ENCODE results near the gene TMBIM6. TPM values are rescaled to one million over a fixed set of nuclear protein-coding genes. Genes with fewer than 3 reads are reported as not detected.

Gene TMBIM6
- total RNA-seq, 1 donor from 2014 or later, result 370 TPM

- TF ChIP-seq, protein P1, sequence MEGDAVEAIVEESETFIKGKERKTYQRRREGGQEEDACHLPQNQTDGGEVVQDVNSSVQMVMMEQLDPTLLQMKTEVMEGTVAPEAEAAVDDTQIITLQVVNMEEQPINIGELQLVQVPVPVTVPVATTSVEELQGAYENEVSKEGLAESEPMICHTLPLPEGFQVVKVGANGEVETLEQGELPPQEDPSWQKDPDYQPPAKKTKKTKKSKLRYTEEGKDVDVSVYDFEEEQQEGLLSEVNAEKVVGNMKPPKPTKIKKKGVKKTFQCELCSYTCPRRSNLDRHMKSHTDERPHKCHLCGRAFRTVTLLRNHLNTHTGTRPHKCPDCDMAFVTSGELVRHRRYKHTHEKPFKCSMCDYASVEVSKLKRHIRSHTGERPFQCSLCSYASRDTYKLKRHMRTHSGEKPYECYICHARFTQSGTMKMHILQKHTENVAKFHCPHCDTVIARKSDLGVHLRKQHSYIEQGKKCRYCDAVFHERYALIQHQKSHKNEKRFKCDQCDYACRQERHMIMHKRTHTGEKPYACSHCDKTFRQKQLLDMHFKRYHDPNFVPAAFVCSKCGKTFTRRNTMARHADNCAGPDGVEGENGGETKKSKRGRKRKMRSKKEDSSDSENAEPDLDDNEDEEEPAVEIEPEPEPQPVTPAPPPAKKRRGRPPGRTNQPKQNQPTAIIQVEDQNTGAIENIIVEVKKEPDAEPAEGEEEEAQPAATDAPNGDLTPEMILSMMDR (conservative IDR thresholded peaks at IDR 0.05), result no peak
- peaks cover 8% of the 10 kb centered on the region for H3K36me3 Mint-ChIP-seq (ENCODE audit: low read depth)
- DNase-seq (ENCODE audit: low read depth, low spot score), result no peak
- H3K4me1 Mint-ChIP-seq, result no peaks in the 10 kb centered on the region
- H3K27me3 Mint-ChIP-seq (ENCODE audit: low read depth), result no peaks in the 10 kb centered on the region
- H3K9me3 Mint-ChIP-seq, result no peaks in the 10 kb centered on the region
- no peak overlapping the region for H3K27ac Mint-ChIP-seq (ENCODE audit: unreplicated experiment)
- no peak overlapping the region for H3K4me3 Mint-ChIP-seq
These were observed 59.2 kb downstream of the TMBIM6 start for GRCh38 chr12:49800421-49801140.

GRCh38 chr12:49801141-49802063 is 60.0 kb downstream of the TMBIM6 start:
- no peak overlapping the region for H3K4me3 Mint-ChIP-seq
- TF ChIP-seq, protein P1 (conservative IDR thresholded peaks at IDR 0.05), result no peak
- H3K4me1 Mint-ChIP-seq, result peaks cover 5% of the 10 kb centered on the region
- H3K27ac Mint-ChIP-seq (ENCODE audit: unreplicated experiment), result peak overlapping the region; percentile 62
- H3K9me3 Mint-ChIP-seq, result no peaks in the 10 kb centered on the region
- DNase-seq (ENCODE audit: low read depth, low spot score), result no peak
- H3K27me3 Mint-ChIP-seq (ENCODE audit: low read depth), result no peaks in the 10 kb centered on the region
- H3K36me3 Mint-ChIP-seq (ENCODE audit: low read depth), result peaks cover 8% of the 10 kb centered on the region

GRCh38 chr12:49803693-49804450 is 62.5 kb downstream of the TMBIM6 start:
- DNase-seq (ENCODE audit: low read depth, low spot score), result no peak
- no peak overlapping the region for H3K4me3 Mint-ChIP-seq
- H3K27me3 Mint-ChIP-seq (ENCODE audit: low read depth), result no peaks in the 10 kb centered on the region
- TF ChIP-seq, protein P1 (conservative IDR thresholded peaks at IDR 0.05), result no peak
- H3K9me3 Mint-ChIP-seq, result no peaks in the 10 kb centered on the region
- peaks cover 8% of the 10 kb centered on the region for H3K36me3 Mint-ChIP-seq (ENCODE audit: low read depth)
- no peak overlapping the region for H3K27ac Mint-ChIP-seq (ENCODE audit: unreplicated experiment)
- peaks cover 23% of the 10 kb centered on the region for H3K4me1 Mint-ChIP-seq

DNA sequence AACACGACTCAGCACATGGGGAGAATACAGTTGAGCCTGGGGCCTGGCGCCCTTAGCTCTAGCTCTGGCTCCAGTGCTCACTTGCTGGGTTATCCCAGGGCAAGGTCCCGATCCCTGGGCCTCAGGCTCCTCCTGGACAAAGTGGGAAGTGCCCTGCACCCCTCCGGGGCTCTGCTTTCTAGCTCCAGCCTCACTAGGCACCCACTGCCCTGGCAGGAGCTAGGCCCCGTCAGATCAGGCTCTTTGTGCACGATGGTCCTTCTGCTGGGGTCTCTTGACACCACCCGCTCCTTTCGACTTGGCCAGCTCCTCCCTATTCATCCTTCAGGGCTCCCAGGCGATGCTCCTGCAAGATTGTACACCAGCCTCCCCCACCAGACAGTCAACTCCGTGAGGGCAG is 63.5 kb downstream of the TMBIM6 start:
- Mint-ChIP-seq H3K27ac (ENCODE audit: unreplicated experiment) (no peak overlapping the region), H3K36me3 (ENCODE audit: low read depth) (peaks cover 8% of the 10 kb centered on the region), H3K27me3 (ENCODE audit: low read depth) (no peaks in the 10 kb centered on the region), H3K4me3 (no peak overlapping the region), H3K9me3 (no peaks in the 10 kb centered on the region), H3K4me1 (peaks cover 33% of the 10 kb centered on the region)
- no peak for DNase-seq (ENCODE audit: low read depth, low spot score)
- TF ChIP-seq, protein P1 (conservative IDR thresholded peaks at IDR 0.05), result no peak

- TF ChIP-seq, protein P1 (conservative IDR thresholded peaks at IDR 0.05), result no peak
- Mint-ChIP-seq H3K27ac (ENCODE audit: unreplicated experiment) (no peak overlapping the region), H3K4me1 (peaks cover 39% of the 10 kb centered on the region), H3K27me3 (ENCODE audit: low read depth) (no peaks in the 10 kb centered on the region), H3K4me3 (no peak overlapping the region), H3K9me3 (no peaks in the 10 kb centered on the region), H3K36me3 (ENCODE audit: low read depth) (peaks cover 4% of the 10 kb centered on the region)
- DNase-seq (ENCODE audit: low read depth, low spot score), result no peak
These were observed 64.1 kb downstream of the TMBIM6 start for GRCh38 chr12:49805409-49805808.

Data from neural crest cell (in vitro differentiated cells).